ENCODE data around the gene DNAJC5. TPM values are rescaled to one million over a fixed set of nuclear protein-coding genes. Genes with fewer than 3 reads are reported as not detected.

Gene DNAJC5
- total RNA-seq, 1 donor from 2014 or later, result 49.8 TPM

- ATAC-seq (no peak), DNase-seq (no peak)
- H3K27me3 ChIP-seq, result no peaks in the 10 kb centered on the region
- H3K36me3 ChIP-seq, result peaks cover 8% of the 10 kb centered on the region
- no peaks in the 10 kb centered on the region for H3K9me3 ChIP-seq
- H3K4me3 ChIP-seq, result no peak overlapping the region
- H3K4me1 ChIP-seq, result peaks cover 49% of the 10 kb centered on the region
- TF ChIP-seq CTCF (IDR thresholded peaks at IDR 0.05), result no peak
- intact Hi-C loops (cut with DNase I), result no loop called here
- no peak overlapping the region for H3K27ac ChIP-seq
These were observed 3.1 kb downstream of the DNAJC5 start for GRCh38 chr20:63897978-63898561.

GRCh38 chr20:63898882-63899558, 4.1 kb downstream of the DNAJC5 start:
- intact Hi-C loops (cut with DNase I), result no loop called here
- no peak overlapping the region for H3K27ac ChIP-seq
- TF ChIP-seq CTCF (IDR thresholded peaks at IDR 0.05), result no peak
- DNase-seq (no peak), ATAC-seq (no peak)
- no peaks in the 10 kb centered on the region for H3K27me3 ChIP-seq
- H3K4me3 ChIP-seq, result no peak overlapping the region
- H3K9me3 ChIP-seq, result no peaks in the 10 kb centered on the region
- H3K4me1 ChIP-seq, result peaks cover 47% of the 10 kb centered on the region
- peaks cover 8% of the 10 kb centered on the region for H3K36me3 ChIP-seq

- H3K4me3 ChIP-seq, result no peak overlapping the region
- no peaks in the 10 kb centered on the region for H3K27me3 ChIP-seq
- intact Hi-C loops (cut with DNase I), result no loop called here
- DNase-seq (no peak), ATAC-seq (no peak)
- TF ChIP-seq CTCF (IDR thresholded peaks at IDR 0.05), result no peak
- no peak overlapping the region for H3K27ac ChIP-seq
- peaks cover 8% of the 10 kb centered on the region for H3K36me3 ChIP-seq
- H3K4me1 ChIP-seq, result peaks cover 44% of the 10 kb centered on the region
- no peaks in the 10 kb centered on the region for H3K9me3 ChIP-seq
These were observed 5.5 kb downstream of the DNAJC5 start for GRCh38 chr20:63900413-63900812.

GRCh38 chr20:63903796-63904561, 9.1 kb downstream of the DNAJC5 start:
- DNase-seq, result no peak
- Histone ChIP-seq H3K4me3 (no peak overlapping the region), H3K9me3 (no peaks in the 10 kb centered on the region), H3K4me1 (peaks cover 22% of the 10 kb centered on the region), H3K27ac (no peak overlapping the region), H3K36me3 (no peaks in the 10 kb centered on the region), H3K27me3 (no peaks in the 10 kb centered on the region)
- intact Hi-C loops (cut with DNase I), result no loop called here
- ATAC-seq, result no peak
- TF ChIP-seq CTCF (IDR thresholded peaks at IDR 0.05), result no peak

GRCh38 chr20:63908008-63908682, 13.2 kb downstream of the DNAJC5 start:
- intact Hi-C loops (cut with DNase I), result no loop called here
- H3K4me1 ChIP-seq, result peaks cover 9% of the 10 kb centered on the region
- TF ChIP-seq CTCF (IDR thresholded peaks at IDR 0.05), result no peak
- H3K9me3 ChIP-seq, result no peaks in the 10 kb centered on the region
- no peaks in the 10 kb centered on the region for H3K36me3 ChIP-seq
- ATAC-seq (no peak), DNase-seq (no peak)
- no peaks in the 10 kb centered on the region for H3K27me3 ChIP-seq
- H3K4me3 ChIP-seq, result no peak overlapping the region
- H3K27ac ChIP-seq, result no peak overlapping the region

Data from upper lobe of right lung (tissue), 1 donor.